ENCODE measurements around the gene RNH1. TPM values are rescaled to one million over a fixed set of nuclear protein-coding genes. Genes with fewer than 3 reads are reported as not detected.

The RNH1 gene
- polyA plus RNA-seq, 1 of the 3 experiments (the other 2 are of a cell fraction): 147 TPM

DNA sequence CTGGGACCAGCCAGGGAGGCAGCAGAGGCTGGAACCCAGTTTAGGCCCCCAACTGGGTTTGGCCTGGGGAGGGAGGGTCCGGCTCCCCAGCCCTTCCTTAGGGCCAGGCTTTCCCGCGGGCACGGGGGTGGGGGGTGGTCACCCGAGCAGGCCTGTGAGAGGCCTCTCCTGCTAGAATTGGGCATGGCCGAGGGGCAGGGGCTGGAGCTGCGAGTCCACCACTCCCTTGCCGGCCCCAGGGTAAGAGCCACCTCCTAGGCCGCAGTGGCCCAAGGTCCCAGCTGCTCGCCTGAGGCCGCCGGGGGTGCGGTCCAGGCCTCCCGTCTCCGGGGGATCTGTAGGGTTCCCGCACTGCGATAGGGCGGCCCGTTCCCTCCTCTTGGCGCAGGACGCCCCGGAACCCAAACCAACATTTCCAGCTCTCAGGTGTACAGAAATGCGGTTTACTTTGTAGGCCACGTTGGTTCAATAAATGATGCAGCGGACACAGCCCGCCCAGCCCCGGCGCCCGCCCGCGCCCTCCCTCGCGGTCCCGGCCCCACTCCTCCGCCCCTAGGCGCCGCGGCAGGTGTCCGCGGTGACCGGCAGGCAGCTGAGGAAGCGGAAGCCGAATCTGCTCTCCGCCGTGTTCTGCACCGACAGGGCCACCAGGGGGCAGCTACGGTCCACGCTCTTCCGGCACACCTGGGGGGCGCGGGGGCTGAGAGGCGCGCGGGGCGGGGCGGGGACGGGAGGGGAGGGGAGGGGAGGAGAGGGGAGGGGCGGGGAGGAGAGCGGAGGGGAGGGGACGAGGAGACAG, 47.6 kb upstream of the RNH1 start (continued):
- TF ChIP-seq, protein P1, sequence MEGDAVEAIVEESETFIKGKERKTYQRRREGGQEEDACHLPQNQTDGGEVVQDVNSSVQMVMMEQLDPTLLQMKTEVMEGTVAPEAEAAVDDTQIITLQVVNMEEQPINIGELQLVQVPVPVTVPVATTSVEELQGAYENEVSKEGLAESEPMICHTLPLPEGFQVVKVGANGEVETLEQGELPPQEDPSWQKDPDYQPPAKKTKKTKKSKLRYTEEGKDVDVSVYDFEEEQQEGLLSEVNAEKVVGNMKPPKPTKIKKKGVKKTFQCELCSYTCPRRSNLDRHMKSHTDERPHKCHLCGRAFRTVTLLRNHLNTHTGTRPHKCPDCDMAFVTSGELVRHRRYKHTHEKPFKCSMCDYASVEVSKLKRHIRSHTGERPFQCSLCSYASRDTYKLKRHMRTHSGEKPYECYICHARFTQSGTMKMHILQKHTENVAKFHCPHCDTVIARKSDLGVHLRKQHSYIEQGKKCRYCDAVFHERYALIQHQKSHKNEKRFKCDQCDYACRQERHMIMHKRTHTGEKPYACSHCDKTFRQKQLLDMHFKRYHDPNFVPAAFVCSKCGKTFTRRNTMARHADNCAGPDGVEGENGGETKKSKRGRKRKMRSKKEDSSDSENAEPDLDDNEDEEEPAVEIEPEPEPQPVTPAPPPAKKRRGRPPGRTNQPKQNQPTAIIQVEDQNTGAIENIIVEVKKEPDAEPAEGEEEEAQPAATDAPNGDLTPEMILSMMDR (IDR thresholded peaks at IDR 0.05): peak; percentile 43

DNA sequence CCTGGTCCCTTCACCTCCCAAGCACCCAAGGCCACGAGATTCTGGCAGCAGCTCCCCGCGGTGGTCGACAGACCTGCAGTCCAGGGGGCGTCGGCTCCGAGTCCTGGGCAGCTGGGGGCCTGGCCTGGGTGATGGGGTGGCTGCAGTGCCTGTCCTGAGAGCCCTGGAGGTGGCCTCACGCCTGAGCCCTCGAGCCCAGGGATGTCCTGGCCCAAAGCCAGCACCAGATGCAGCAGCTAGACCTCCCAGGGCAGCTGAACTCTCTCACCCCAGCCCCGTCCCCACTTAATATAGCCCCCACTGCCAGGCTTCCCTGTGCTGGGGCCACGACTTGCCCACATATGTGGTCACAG, 46.9 kb upstream of the RNH1 start:
- H4K20me1 ChIP-seq (ENCODE audit: insufficient read depth): no peaks in the 10 kb centered on the region
- H3F3A ChIP-seq (replicated peaks; ENCODE audit: insufficient read depth): no peaks in the 10 kb centered on the region
- CTCF ChIA-PET: interaction anchor here (0.9 to 3.6 kb wide), 12 partner anchors 12 to 229 kb away, joined by 3 to 41 read pairs (median 4); partner anchors contain the start of gene TMEM80
- H2AFZ ChIP-seq (ENCODE audit: low read depth): no peak overlapping the region
- POLR2A ChIA-PET: no interaction called here
- WGBS (ENCODE audit: low lambda C conversion rate): 67% methylated on average over 3 of the region's 11 CpGs
- H3K4me2 ChIP-seq: no peak overlapping the region
- peaks cover 11% of the 10 kb centered on the region for H3K27me3 ChIP-seq (ENCODE audit: insufficient read depth)
- no peak for DNase-seq
- H3K9me3 ChIP-seq: no peaks in the 10 kb centered on the region
- H3K4me3 ChIP-seq (ENCODE audit: low read depth in 2 of 2, low read length in 1 of 2): no peak overlapping the region
- no peaks in the 10 kb centered on the region for H3K79me2 ChIP-seq (ENCODE audit: insufficient read depth)
- TF ChIP-seq SMC3 (IDR thresholded peaks at IDR 0.05; ENCODE audit: low read depth, low read length) (no peak), RAD21 (IDR thresholded peaks at IDR 0.05; ENCODE audit: low read length) (no peak), GABPA (IDR thresholded peaks at IDR 0.05; ENCODE audit: low read depth) (no peak), FOXJ3 (CRISPR knock-in tag; IDR thresholded peaks at IDR 0.05) (no peak), EP300 (IDR thresholded peaks at IDR 0.05; ENCODE audit: borderline replicate concordance in 1 of 2, low read depth in 1 of 2, low read length in 1 of 2) (no peak), SIN3A (IDR thresholded peaks at IDR 0.05; ENCODE audit: borderline replicate concordance, low read depth, low read length) (no peak)
- TF ChIP-seq, protein P1 (IDR thresholded peaks at IDR 0.05): no peak
- peaks cover 0 to 19% of the 10 kb centered on the region in 2 experiments; a peak in 1 of 4 replicates for H3K4me1 ChIP-seq (ENCODE audit: control insufficient read depth in 1 of 2, insufficient read depth in 2 of 2, low read depth in 1 of 2, low read length in 1 of 2)
- H3K27ac ChIP-seq (ENCODE audit: low read depth in 2 of 2, low read length in 1 of 2): no peak overlapping the region
- no peak overlapping the region for H3K9ac ChIP-seq
- H3K36me3 ChIP-seq (replicated peaks in 1 of 2; ENCODE audit: control insufficient read depth in 1 of 2, insufficient read depth in 2 of 2, low read length in 1 of 2): no peaks in the 10 kb centered on the region
- no peaks in the 10 kb centered on the region for H3K9me2 ChIP-seq

Data from SK-N-SH (cell line).